DOHH2 (cell line): ENCODE results near the gene DUS4L.
A peak's percentile ranks its signal among the peaks of the same experiment; 100 is the strongest.

Experiments
- H3F3A ChIP-seq: fragments of 200-600 bp; sonication (generic), shearing (Covaris generic); 2 replicates; pipeline ENCODE4 v1.6.0; 2016; ENCODE audit warnings: antibody characterized with exemption, mild to moderate bottlenecking; ENCODE audit not compliant: control insufficient read depth, insufficient read depth
- H3K27ac ChIP-seq: fragments of 200-600 bp; sonication (generic); 2 replicates; pipeline ENCODE4 v1.5.1; 2014; ENCODE audit warnings: low read depth, mild to moderate bottlenecking, low read length, moderate library complexity
- H3K27me3 ChIP-seq: fragments of 200-600 bp; sonication (generic); 2 replicates; pipeline ENCODE4 v1.6.1; 2014; ENCODE audit warnings: mild to moderate bottlenecking, low read length, mixed read lengths; ENCODE audit not compliant: control insufficient read depth
- H3K36me3 ChIP-seq: fragments of 200-600 bp; sonication (generic); 2 replicates; pipeline ENCODE4 v1.6.1; 2014; ENCODE audit warnings: mild to moderate bottlenecking, low read length, moderate library complexity, mixed read lengths; ENCODE audit not compliant: control insufficient read depth
- H3K4me1 ChIP-seq: fragments of 200-600 bp; sonication (generic); 2 replicates; pipeline ENCODE4 v1.6.1; 2014; ENCODE audit warnings: mild to moderate bottlenecking, low read length, mixed read lengths; ENCODE audit not compliant: control insufficient read depth
- H3K4me2 ChIP-seq: fragments of 200-600 bp; sonication (generic); 2 replicates; pipeline ENCODE4 v1.6.0; 2014; ENCODE audit warnings: mild to moderate bottlenecking, low read length, moderate library complexity
- H3K4me3 ChIP-seq: fragments of 200-600 bp; sonication (generic); 2 replicates; pipeline ENCODE4 v1.5.1; 2014; ENCODE audit warnings: mild to moderate bottlenecking, low read length, mixed read lengths
- H3K79me2 ChIP-seq: fragments of 200-600 bp; sonication (generic); 2 replicates; pipeline ENCODE4 v1.6.1; 2014; ENCODE audit warnings: mild to moderate bottlenecking, low read length, mixed read lengths; ENCODE audit not compliant: control insufficient read depth
- H3K9me2 ChIP-seq: fragments of 200-600 bp; sonication (generic); replicated peaks from 2 replicates; pipeline ENCODE4 v1.6.1; 2014; ENCODE audit warnings: mild to moderate bottlenecking, low read length, mixed read lengths; ENCODE audit not compliant: control insufficient read depth
- H3K9me3 ChIP-seq: fragments of 200-600 bp; sonication (generic); 2 replicates; pipeline ENCODE4 v1.6.1; 2014; ENCODE audit warnings: antibody characterized with exemption, low read length, mixed read lengths; ENCODE audit not compliant: control insufficient read depth, insufficient read depth
- H4K20me1 ChIP-seq: fragments of 200-600 bp; sonication (generic); 2 replicates; pipeline ENCODE4 v1.6.0; 2014; ENCODE audit warnings: low read depth, mild to moderate bottlenecking, antibody characterized with exemption, low read length, moderate library complexity; ENCODE audit not compliant: control insufficient read depth, insufficient read depth
- EZH2phosphoT487 ChIP-seq: fragments of 200-600 bp; sonication (generic); IDR thresholded peaks from 2 replicates; pipeline ENCODE4 v1.6.1; 2017; ENCODE audit warnings: borderline replicate concordance, mild to moderate bottlenecking, antibody characterized with exemption, low read length, moderate library complexity, mixed read lengths
- TF ChIP-seq, protein P1 (sequence below): fragments of 200-600 bp; sonication (generic); IDR thresholded peaks from one replicate; pipeline ENCODE4 v1.5.1; 2014; ENCODE audit warnings: antibody characterized with exemption, mild to moderate bottlenecking, low read depth, low read length; ENCODE audit not compliant: poor library complexity, severe bottlenecking

Gene DUS4L

GRCh38 chr7:107580716-107581383 is 17.1 kb downstream of the DUS4L start:
- H3K4me3 ChIP-seq: peak overlapping the region; percentile 74
- peak overlapping the region; percentile 39; the same call in 1 of the 2 replicates for H3K27ac ChIP-seq
- peaks cover 25% of the 10 kb centered on the region for H3K79me2 ChIP-seq
- TF ChIP-seq, protein P1, sequence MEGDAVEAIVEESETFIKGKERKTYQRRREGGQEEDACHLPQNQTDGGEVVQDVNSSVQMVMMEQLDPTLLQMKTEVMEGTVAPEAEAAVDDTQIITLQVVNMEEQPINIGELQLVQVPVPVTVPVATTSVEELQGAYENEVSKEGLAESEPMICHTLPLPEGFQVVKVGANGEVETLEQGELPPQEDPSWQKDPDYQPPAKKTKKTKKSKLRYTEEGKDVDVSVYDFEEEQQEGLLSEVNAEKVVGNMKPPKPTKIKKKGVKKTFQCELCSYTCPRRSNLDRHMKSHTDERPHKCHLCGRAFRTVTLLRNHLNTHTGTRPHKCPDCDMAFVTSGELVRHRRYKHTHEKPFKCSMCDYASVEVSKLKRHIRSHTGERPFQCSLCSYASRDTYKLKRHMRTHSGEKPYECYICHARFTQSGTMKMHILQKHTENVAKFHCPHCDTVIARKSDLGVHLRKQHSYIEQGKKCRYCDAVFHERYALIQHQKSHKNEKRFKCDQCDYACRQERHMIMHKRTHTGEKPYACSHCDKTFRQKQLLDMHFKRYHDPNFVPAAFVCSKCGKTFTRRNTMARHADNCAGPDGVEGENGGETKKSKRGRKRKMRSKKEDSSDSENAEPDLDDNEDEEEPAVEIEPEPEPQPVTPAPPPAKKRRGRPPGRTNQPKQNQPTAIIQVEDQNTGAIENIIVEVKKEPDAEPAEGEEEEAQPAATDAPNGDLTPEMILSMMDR: no peak
- TF ChIP-seq EZH2phosphoT487: no peak
- no peaks in the 10 kb centered on the region for H3K9me3 ChIP-seq
- peak overlapping the region; percentile 59 for H3K4me2 ChIP-seq
- H3K4me1 ChIP-seq: peaks cover 23% of the 10 kb centered on the region
- H3F3A ChIP-seq: peaks cover 34% of the 10 kb centered on the region
- no peaks in the 10 kb centered on the region for H3K27me3 ChIP-seq
- H3K36me3 ChIP-seq: peaks cover 33% of the 10 kb centered on the region
- no peaks in the 10 kb centered on the region for H3K9me2 ChIP-seq
- no peaks in the 10 kb centered on the region for H4K20me1 ChIP-seq

DNA sequence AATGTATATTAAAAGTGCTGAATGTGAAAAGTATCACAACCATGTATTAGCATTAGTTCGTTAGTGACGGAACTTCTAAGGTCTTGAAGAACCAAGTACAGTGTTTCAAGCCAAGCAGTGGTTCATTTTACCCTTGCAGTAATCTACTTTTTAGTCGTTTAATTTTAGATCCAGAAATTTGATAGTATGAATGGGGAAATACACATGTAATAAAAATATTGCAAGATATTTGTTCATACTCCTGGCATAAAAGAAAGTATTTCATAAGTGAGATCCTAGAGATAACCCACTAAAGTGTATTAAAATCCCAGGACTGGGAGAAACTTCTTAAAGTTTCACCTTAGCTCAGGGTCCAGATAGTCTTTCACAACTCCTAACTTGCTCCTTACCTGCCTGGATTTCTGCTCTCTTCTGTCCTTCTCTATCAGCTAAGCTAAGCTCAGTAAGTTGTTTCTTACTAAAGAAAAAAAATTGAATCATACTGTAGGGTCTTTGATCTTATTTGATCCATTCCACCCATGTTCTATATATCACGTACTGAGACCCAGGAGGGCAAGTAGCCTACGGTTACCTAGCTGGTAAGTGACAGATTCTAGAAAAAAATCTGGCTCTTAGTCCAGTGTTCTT is 17.7 kb downstream of the DUS4L start:
- Histone ChIP-seq H3K9me2 (no peaks in the 10 kb centered on the region), H3K79me2 (peaks cover 25% of the 10 kb centered on the region), H4K20me1 (no peaks in the 10 kb centered on the region), H3F3A (peaks cover 29% of the 10 kb centered on the region), H3K36me3 (peaks cover 32% of the 10 kb centered on the region), H3K27ac (no peak overlapping the region), H3K4me2 (peak overlapping the region; percentile 59), H3K4me1 (peaks cover 23% of the 10 kb centered on the region), H3K4me3 (peak overlapping the region; percentile 74), H3K9me3 (no peaks in the 10 kb centered on the region), H3K27me3 (no peaks in the 10 kb centered on the region)
- TF ChIP-seq, protein P1: no peak
- TF ChIP-seq EZH2phosphoT487: no peak

GRCh38 chr7:107582875-107583274 is 19.1 kb downstream of the DUS4L start:
- Histone ChIP-seq H4K20me1 (no peaks in the 10 kb centered on the region), H3K9me3 (no peaks in the 10 kb centered on the region), H3F3A (peaks cover 21% of the 10 kb centered on the region), H3K36me3 (peaks cover 29% of the 10 kb centered on the region), H3K27ac (no peak overlapping the region), H3K79me2 (peaks cover 25% of the 10 kb centered on the region), H3K27me3 (no peaks in the 10 kb centered on the region), H3K4me1 (peaks cover 23% of the 10 kb centered on the region), H3K4me3 (no peak overlapping the region), H3K9me2 (no peaks in the 10 kb centered on the region), H3K4me2 (0 out of 2 replicates have a peak overlapping the region, but pooled peaks have one; percentile 15)
- TF ChIP-seq EZH2phosphoT487: no peak
- TF ChIP-seq, protein P1: no peak
